NB4 (cell line): ENCODE data around the gene CPEB4.

Experiments used
- DNase-seq: peaks from one replicate; pipeline ENCODE4 v3.0.0; 2010; ENCODE audit warnings: low read depth
- H3K4me3 ChIP-seq: one replicate; pipeline ENCODE4 v1.5.1; 2011; ENCODE audit warnings: mild to moderate bottlenecking, low read depth, low read length, moderate library complexity
- CTCF ChIP-seq: IDR thresholded peaks from one replicate; pipeline ENCODE4 v1.5.1; 2012; ENCODE audit warnings: low read depth, low read length
- MAX ChIP-seq: IDR thresholded peaks from 2 replicates; pipeline ENCODE4 v1.6.1; 2011; ENCODE audit warnings: low read depth, low read length
- MYC ChIP-seq: IDR thresholded peaks from 2 replicates; pipeline ENCODE4 v1.6.1; 2011; ENCODE audit warnings: low read depth, low read length
- POLR2A ChIP-seq: IDR thresholded peaks from 2 replicates; pipeline ENCODE4 v1.6.1; 2011; ENCODE audit warnings: mild to moderate bottlenecking; ENCODE audit not compliant: insufficient read length; ENCODE audit errors: extremely low read depth

Gene CPEB4

GRCh38 chr5:173852790-173853359 is 35.3 kb upstream of the CPEB4 start:
- DNase-seq, result no peak
- H3K4me3 ChIP-seq, result no peak overlapping the region
- no peak for TF ChIP-seq MAX

GRCh38 chr5:173853370-173854131 is 34.6 kb upstream of the CPEB4 start:
- no peak for TF ChIP-seq POLR2A
- no peak for TF ChIP-seq MAX
- TF ChIP-seq CTCF, result no peak
- no peak for TF ChIP-seq MYC
- no peak for DNase-seq
- H3K4me3 ChIP-seq, result no peak overlapping the region

- TF ChIP-seq POLR2A (no peak), MYC (no peak), MAX (no peak), CTCF (no peak)
Observed at GRCh38 chr5:173855162-173855994, 32.8 kb upstream of the CPEB4 start.

DNA sequence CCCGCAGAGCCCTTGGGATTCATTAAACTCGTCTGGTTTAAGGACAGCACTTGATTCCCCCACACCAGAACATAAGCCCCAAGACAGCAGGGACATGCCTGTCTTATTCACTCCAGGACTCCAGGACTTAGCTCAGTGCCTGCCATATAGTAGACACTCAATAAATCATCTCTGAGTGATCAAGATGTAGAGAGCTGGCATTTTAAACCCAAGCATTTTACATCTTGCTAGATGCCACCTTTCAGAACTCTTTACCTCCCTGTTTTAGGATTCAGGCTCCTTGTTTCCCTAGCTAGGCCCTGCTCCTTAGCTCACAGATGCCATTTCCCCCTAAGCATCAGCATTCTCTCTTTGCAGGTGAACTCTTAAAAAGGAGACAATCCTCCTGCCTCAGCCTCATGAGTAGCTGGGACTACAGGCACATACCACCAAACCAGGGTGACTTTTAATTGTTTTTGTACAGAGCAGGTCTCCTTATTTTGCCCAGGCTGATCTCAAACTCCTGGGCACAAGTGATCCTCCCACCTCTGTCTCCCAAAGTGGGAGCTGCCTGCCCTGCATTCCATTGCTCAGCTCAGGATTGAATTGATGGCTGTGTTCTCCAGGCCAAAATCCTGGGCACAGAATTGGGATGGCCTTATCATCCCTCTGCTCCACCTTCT is 32.0 kb upstream of the CPEB4 start:
- H3K4me3 ChIP-seq, result no peak overlapping the region
- no peak for DNase-seq
- TF ChIP-seq CTCF (no peak), MYC (no peak), MAX (no peak), POLR2A (no peak)

More at GRCh38 chr5:173855162-173855994, 32.8 kb upstream of the CPEB4 start:
- no peak overlapping the region for H3K4me3 ChIP-seq
- DNase-seq, result no peak

- no peak for DNase-seq
- no peak overlapping the region for H3K4me3 ChIP-seq
- no peak for TF ChIP-seq MAX
- TF ChIP-seq POLR2A, result no peak
- TF ChIP-seq CTCF, result no peak
- TF ChIP-seq MYC, result no peak
Observed at GRCh38 chr5:173857234-173857633, 30.9 kb upstream of the CPEB4 start.
